ENCODE results near the gene LRRC59.

The LRRC59 gene

GRCh38 chr17:50360486-50361115 is 36.7 kb downstream of the LRRC59 start:
- DNase-seq, result no peak

GRCh38 chr17:50359998-50360461 is 37.3 kb downstream of the LRRC59 start:
- DNase-seq, result no peak

- DNase-seq, result no peak
These were observed 38.2 kb downstream of the LRRC59 start for GRCh38 chr17:50359005-50359699.

GRCh38 chr17:50358177-50358576 is 39.1 kb downstream of the LRRC59 start:
- DNase-seq, result no peak

GRCh38 chr17:50356892-50357510 is 40.3 kb downstream of the LRRC59 start:
- DNase-seq, result no peak

- no peak for DNase-seq
These were observed 40.9 kb downstream of the LRRC59 start for GRCh38 chr17:50356418-50356817.

GRCh38 chr17:50355701-50356341 is 41.5 kb downstream of the LRRC59 start:
- no peak for DNase-seq

GRCh38 chr17:50355336-50355700 is 42.0 kb downstream of the LRRC59 start:
- no peak for DNase-seq

GRCh38 chr17:50354776-50355175 is 42.5 kb downstream of the LRRC59 start:
- no peak for DNase-seq

- no peak for DNase-seq
These were observed 43.1 kb downstream of the LRRC59 start for GRCh38 chr17:50354198-50354597.

GRCh38 chr17:50353600-50354195 is 43.6 kb downstream of the LRRC59 start:
- DNase-seq, result no peak

GRCh38 chr17:50352693-50353599 is 44.4 kb downstream of the LRRC59 start:
- no peak for DNase-seq

GRCh38 chr17:50352072-50352692 is 45.1 kb downstream of the LRRC59 start:
- DNase-seq, result no peak

GRCh38 chr17:50350733-50351132 is 46.6 kb downstream of the LRRC59 start:
- no peak for DNase-seq

- no peak for DNase-seq
These were observed 48.1 kb downstream of the LRRC59 start for GRCh38 chr17:50349243-50349600.

GRCh38 chr17:50348522-50349242 is 48.6 kb downstream of the LRRC59 start:
- DNase-seq, result no peak

- peak; percentile 66 for DNase-seq
These were observed 49.4 kb downstream of the LRRC59 start for GRCh38 chr17:50347894-50348291.

GRCh38 chr17:50347117-50347893 is 50.0 kb downstream of the LRRC59 start:
- DNase-seq, result no peak

- DNase-seq, result peak; percentile 66
These were observed 50.8 kb downstream of the LRRC59 start for GRCh38 chr17:50346313-50347116.

Measured in NCI-H82 (cell line).